ENCODE data around the gene PTPRT. TPM values are rescaled to one million over a fixed set of nuclear protein-coding genes. Genes with fewer than 3 reads are reported as not detected.

Gene PTPRT
- total RNA-seq, 1 experiment from 2014 or later = 0.13 TPM

- no peak overlapping the region for H2BK15ac ChIP-seq (ENCODE audit: low read depth, low read length)
- no peak overlapping the region for H2BK12ac ChIP-seq (ENCODE audit: insufficient read length, low read depth, low read length)
- Mint-ChIP-seq H3K36me3 (ENCODE audit: insufficient read depth in 1 of 3, low read depth in 3 of 3) (peaks cover 4 to 8% (median 7%) of the 10 kb centered on the region in 3 experiments; a peak in 4 of 7 replicates), H3K4me1 (no peaks in the 10 kb centered on the region), H3K4me3 (no peak overlapping the region), H3K27me3 (ENCODE audit: low read depth) (peaks cover 5% of the 10 kb centered on the region), H3K9me3 (peaks cover 8 to 10% of the 10 kb centered on the region in 2 experiments), H3K27ac (no peak overlapping the region)
- no peak overlapping the region for H2AFZ ChIP-seq (ENCODE audit: low read length)
- no peaks in the 10 kb centered on the region for H3K4me1 ChIP-seq (ENCODE audit: insufficient read depth, low read length)
- no peak overlapping the region for H2BK20ac ChIP-seq (ENCODE audit: low read depth, low read length, poor library complexity, severe bottlenecking)
- no peaks in the 10 kb centered on the region for H3K79me1 ChIP-seq (ENCODE audit: insufficient read depth, low read depth, low read length, poor library complexity, severe bottlenecking)
- H4K91ac ChIP-seq (ENCODE audit: insufficient read length, low read depth, low read length) = no peak overlapping the region
- no peak overlapping the region for H2BK5ac ChIP-seq (ENCODE audit: insufficient read length, low read length)
- no peak overlapping the region for H3T11ph ChIP-seq (ENCODE audit: low read length)
- no peak overlapping the region for H2BK120ac ChIP-seq (ENCODE audit: low read depth, low read length, poor library complexity, severe bottlenecking)
- H3K56ac ChIP-seq (ENCODE audit: insufficient read length, low read depth, low read length) = no peak overlapping the region
- H4K8ac ChIP-seq (replicated peaks; ENCODE audit: insufficient read length, low read depth, low read length) = no peak overlapping the region
- no peaks in the 10 kb centered on the region for H3K27me3 ChIP-seq (ENCODE audit: insufficient read depth, low read length)
- no peak overlapping the region for H3K9ac ChIP-seq (ENCODE audit: extremely low read depth, insufficient read length, low read length)
- H3K27ac ChIP-seq (ENCODE audit: insufficient read length, low read depth, low read length) = no peak overlapping the region
- no peak for TF ChIP-seq CTCF (conservative IDR thresholded peaks at IDR 0.05)
- no peak overlapping the region for H3K14ac ChIP-seq (ENCODE audit: insufficient read depth, low read length)
- H4K20me1 ChIP-seq (ENCODE audit: control insufficient read depth, insufficient read depth, insufficient read length) = no peaks in the 10 kb centered on the region
- no peaks in the 10 kb centered on the region for H3K9me3 ChIP-seq (ENCODE audit: control insufficient read depth, low read depth, low read length)
- no peaks in the 10 kb centered on the region for H3K79me2 ChIP-seq (ENCODE audit: insufficient read depth, low read length)
- no peak overlapping the region for H3K23ac ChIP-seq (ENCODE audit: insufficient read length, low read depth, low read length)
- H3K23me2 ChIP-seq (ENCODE audit: insufficient read length, low read depth, low read length, poor library complexity, severe bottlenecking) = no peaks in the 10 kb centered on the region
- no peak overlapping the region for H3K18ac ChIP-seq (ENCODE audit: insufficient read length, low read depth, low read length)
- H3K4ac ChIP-seq (ENCODE audit: low read depth, low read length) = no peak overlapping the region
- no peak overlapping the region for H2AK5ac ChIP-seq (ENCODE audit: insufficient read length, low read length)
- H3K4me2 ChIP-seq (ENCODE audit: insufficient read depth, insufficient read length, low read length) = no peak overlapping the region
- no peak for DNase-seq
- WGBS (ENCODE audit: extremely low coverage, insufficient read length, low lambda C conversion rate) = no CpG with 5 or more reads among the region's 7 CpGs
- no peak overlapping the region for H4K5ac ChIP-seq (ENCODE audit: insufficient read length, low read depth, low read length)
Observed at GRCh38 chr20:42611889-42612837, 577.5 kb downstream of the PTPRT start.
